Natural killer cell (primary cell): Measurements from ENCODE around the gene ADAMTS19. TPM values are rescaled to one million over a fixed set of nuclear protein-coding genes. Genes with fewer than 3 reads are reported as not detected.
A peak's percentile ranks its signal among the peaks of the same experiment; 100 is the strongest.

Experiments
- ATAC-seq, 3 donors: fragments of 150-1000 bp in 2 of 3; fragments of 200-7000 bp in 1 of 3; cut with Tn5 transposase; 1 replicate in 1 of 3; 2 replicates in 2 of 3; pipeline ENCODE4 v1.10.0; 2021; ENCODE audit warnings: mild to moderate bottlenecking in 2 of 3, moderate library complexity in 2 of 3
- DNase-seq, 2 donors: peaks; one replicate each; pipeline versions ENCODE4 v3.0.0 to v3.0.0-alpha.2; 2013 to 2021; ENCODE audit warnings: mixed read lengths in 1 of 2
- H3K27ac ChIP-seq: one replicate; pipeline ENCODE4 v1.5.1; 2013; ENCODE audit warnings: mild to moderate bottlenecking, low read length
- H3K27me3 ChIP-seq: one replicate; pipeline ENCODE4 v1.6.1; 2013; ENCODE audit warnings: low read length; ENCODE audit not compliant: control insufficient read depth, insufficient read depth
- H3K36me3 ChIP-seq: one replicate; pipeline ENCODE4 v1.6.1; 2013; ENCODE audit warnings: low read length; ENCODE audit not compliant: control insufficient read depth, insufficient read depth
- H3K4me1 ChIP-seq: one replicate; pipeline ENCODE4 v1.6.1; 2013; ENCODE audit warnings: low read length; ENCODE audit not compliant: control insufficient read depth, insufficient read depth
- H3K4me3 ChIP-seq: one replicate; pipeline ENCODE4 v1.5.1; 2013; ENCODE audit warnings: low read length
- H3K9me3 ChIP-seq: one replicate; pipeline ENCODE4 v1.6.1; 2013; ENCODE audit warnings: low read length; ENCODE audit not compliant: control insufficient read depth, insufficient read depth
- H3K27ac Mint-ChIP-seq, 2 donors: one replicate each; pipeline ENCODE4 v1.8.0; 2022; ENCODE audit warnings: mild to moderate bottlenecking in 2 of 2, mixed read lengths in 2 of 2, moderate library complexity in 1 of 2
- H3K27me3 Mint-ChIP-seq, 2 donors: one replicate each; pipeline ENCODE4 v1.8.0; 2022; ENCODE audit warnings: low read depth in 2 of 2, mixed read lengths in 2 of 2
- H3K36me3 Mint-ChIP-seq: one replicate; pipeline ENCODE4 v1.8.0; 2022; ENCODE audit warnings: mixed read lengths
- H3K4me1 Mint-ChIP-seq, 2 donors: one replicate each; pipeline ENCODE4 v1.8.0; 2022; ENCODE audit warnings: mixed read lengths in 2 of 2
- H3K4me3 Mint-ChIP-seq: one replicate; pipeline ENCODE4 v1.8.0; 2022; ENCODE audit warnings: mild to moderate bottlenecking, moderate library complexity, mixed read lengths
- H3K9me3 Mint-ChIP-seq, 2 donors: one replicate each; pipeline ENCODE4 v1.8.0; 2022; ENCODE audit warnings: mixed read lengths in 2 of 2
- CTCF ChIP-seq: fragments of 200-600 bp; IDR thresholded peaks from one replicate; pipeline ENCODE4 v1.8.0; 2022; ENCODE audit warnings: antibody characterized with exemption
- WGBS: methylation state at CpG from one replicate; pipeline ENCODE4 v1.1.7; 2013; ENCODE audit warnings: missing lambda C conversion rate; ENCODE audit not compliant: insufficient coverage; 5-methylcytosine and 5-hydroxymethylcytosine counted together
- intact Hi-C: fragments of 100-400 bp; cut with micrococcal nuclease; formaldehyde crosslinking; loops from one replicate; pipeline ENCODE4 v1.14.2; 2022
- total RNA-seq, 4 donors: library from RNA; stranded (reverse); fragments of 120-200 nt in 1 of 4; gene quantifications; one replicate each; pipeline versions ENCODE4 v1.2.3 to v1.2.4, GENCODE V29; 2013 to 2022

The ADAMTS19 gene
- total RNA-seq, 3 donors from 2014 or later (not counting 1 experiment from before 2014, with no cell fraction given): not detected

DNA sequence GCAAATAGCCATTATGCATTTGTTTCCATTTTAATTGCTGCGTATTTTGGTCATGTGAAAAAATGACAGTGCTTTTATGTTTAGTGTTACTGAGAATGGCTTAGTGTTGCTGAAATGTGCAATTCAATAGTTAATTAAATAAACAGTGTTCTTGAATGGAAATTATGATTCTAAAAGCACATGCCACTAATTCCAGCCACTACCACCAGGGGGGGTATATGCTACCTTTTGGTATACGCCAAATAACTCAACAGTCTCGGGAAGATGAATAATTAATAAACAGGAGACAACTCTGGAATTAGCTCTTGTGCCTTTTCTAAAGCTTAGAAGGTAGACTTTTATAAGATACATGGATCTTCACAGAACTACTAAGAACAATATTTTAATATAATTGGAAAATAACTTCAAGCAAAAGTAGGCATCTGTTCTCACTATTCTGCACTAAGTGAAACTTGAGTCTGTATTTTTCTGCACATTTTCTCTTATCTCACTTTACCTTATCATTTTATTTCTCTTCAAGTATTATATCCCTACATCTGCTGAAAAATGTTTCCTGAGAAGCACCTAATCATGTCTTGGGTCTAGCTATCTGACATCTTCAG, 204.3 kb downstream of the ADAMTS19 start:
- Mint-ChIP-seq H3K27ac (no peak overlapping the region), H3K9me3 (peaks cover 8 to 10% of the 10 kb centered on the region in 2 donors), H3K4me3 (no peak overlapping the region), H3K4me1 (no peaks in the 10 kb centered on the region), H3K36me3 (no peaks in the 10 kb centered on the region), H3K27me3 (no peaks in the 10 kb centered on the region)
- DNase-seq (peak in 1 of 2 donors; percentile 36), ATAC-seq (no peak)
- Histone ChIP-seq H3K36me3 (no peaks in the 10 kb centered on the region), H3K4me1 (no peaks in the 10 kb centered on the region), H3K27me3 (no peaks in the 10 kb centered on the region), H3K9me3 (no peaks in the 10 kb centered on the region), H3K4me3 (no peak overlapping the region), H3K27ac (no peak overlapping the region)
- 86% methylated on average over 1 of the region's 3 CpGs for WGBS
- peak; percentile 15 for TF ChIP-seq CTCF
- intact Hi-C loops: no loop called here

DNA sequence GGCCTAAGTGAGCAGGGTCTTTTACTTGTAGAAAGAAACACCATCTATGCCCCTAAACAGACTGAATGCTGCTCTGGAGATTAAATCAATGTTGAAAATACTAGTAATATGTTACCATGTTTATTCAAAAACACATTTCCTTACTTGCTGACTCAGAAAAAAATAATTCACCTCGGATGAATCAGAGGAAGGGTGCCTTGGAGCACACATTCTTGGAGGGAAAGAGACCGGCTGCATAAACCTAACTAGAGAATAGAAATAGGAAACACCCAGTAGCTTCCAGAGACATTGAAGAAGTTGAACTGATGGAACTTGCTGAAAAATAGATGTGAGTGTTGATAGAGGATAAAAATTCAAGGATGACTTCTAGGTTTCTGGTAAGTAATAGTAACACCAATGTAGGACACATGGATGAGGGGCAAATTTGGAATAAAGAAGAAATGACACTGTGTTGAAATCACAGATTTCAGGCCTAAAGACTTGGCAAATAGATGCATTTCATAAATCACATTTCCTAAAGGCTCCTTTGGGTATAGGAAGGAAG, 210.9 kb downstream of the ADAMTS19 start:
- H3K9me3 Mint-ChIP-seq: peaks cover 18 to 21% of the 10 kb centered on the region in 2 donors
- Histone ChIP-seq H3K4me1 (no peaks in the 10 kb centered on the region), H3K4me3 (no peak overlapping the region), H3K36me3 (no peaks in the 10 kb centered on the region), H3K9me3 (no peaks in the 10 kb centered on the region), H3K27me3 (no peaks in the 10 kb centered on the region), H3K27ac (no peak overlapping the region)
- H3K4me3 Mint-ChIP-seq: no peak overlapping the region
- ATAC-seq: no peak
- DNase-seq: no peak
- no peaks in the 10 kb centered on the region for H3K36me3 Mint-ChIP-seq
- H3K27ac Mint-ChIP-seq: no peak overlapping the region
- WGBS: 90% methylated on average over 2 of the region's 2 CpGs
- no peaks in the 10 kb centered on the region for H3K27me3 Mint-ChIP-seq
- intact Hi-C loops: no loop called here
- TF ChIP-seq CTCF: no peak
- no peaks in the 10 kb centered on the region for H3K4me1 Mint-ChIP-seq

- no peaks in the 10 kb centered on the region for H3K4me1 Mint-ChIP-seq
- TF ChIP-seq CTCF: no peak
- WGBS: 64% methylated on average over 1 of the region's 2 CpGs
Measured at GRCh38 chr5:129672006-129672405, 211.9 kb downstream of the ADAMTS19 start.

DNA sequence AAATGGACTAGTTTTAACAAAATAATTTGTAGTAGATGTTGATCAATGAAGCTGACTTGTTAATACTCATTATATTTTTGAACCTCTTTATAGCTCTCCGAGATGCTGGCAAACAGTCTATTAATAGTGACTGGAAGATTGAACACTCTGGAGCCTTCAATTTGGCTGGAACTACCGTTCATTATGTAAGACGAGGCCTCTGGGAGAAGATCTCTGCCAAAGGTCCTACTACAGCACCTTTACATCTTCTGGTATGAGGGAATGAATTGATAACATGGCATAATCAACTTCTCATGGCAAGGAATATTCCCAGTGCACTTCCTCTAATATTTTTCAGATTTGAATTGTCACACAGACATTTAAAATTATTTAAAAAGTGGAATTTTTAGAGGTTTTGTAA, 219.6 kb downstream of the ADAMTS19 start:
- no peaks in the 10 kb centered on the region for H3K4me1 ChIP-seq
- H3K9me3 ChIP-seq: no peaks in the 10 kb centered on the region
- no peak overlapping the region for H3K4me3 ChIP-seq
- H3K9me3 Mint-ChIP-seq: peaks cover 11 to 16% of the 10 kb centered on the region in 2 donors
- intact Hi-C loops: no loop called here
- H3K36me3 ChIP-seq: no peaks in the 10 kb centered on the region
- ATAC-seq: no peak
- no peak for TF ChIP-seq CTCF
- no peak overlapping the region for H3K4me3 Mint-ChIP-seq
- no peak overlapping the region for H3K27ac ChIP-seq
- H3K27me3 ChIP-seq: no peaks in the 10 kb centered on the region
- 92% methylated on average over 3 of the region's 3 CpGs for WGBS
- H3K36me3 Mint-ChIP-seq: no peaks in the 10 kb centered on the region
- H3K27ac Mint-ChIP-seq: no peak overlapping the region
- H3K4me1 Mint-ChIP-seq: no peaks in the 10 kb centered on the region
- DNase-seq: no peak
- H3K27me3 Mint-ChIP-seq: no peaks in the 10 kb centered on the region

More at GRCh38 chr5:129672006-129672405, 211.9 kb downstream of the ADAMTS19 start:
- Histone ChIP-seq H3K4me3 (no peak overlapping the region), H3K27me3 (no peaks in the 10 kb centered on the region), H3K36me3 (no peaks in the 10 kb centered on the region), H3K27ac (no peak overlapping the region), H3K9me3 (no peaks in the 10 kb centered on the region), H3K4me1 (no peaks in the 10 kb centered on the region)
- intact Hi-C loops: no loop called here
- no peaks in the 10 kb centered on the region for H3K36me3 Mint-ChIP-seq
- H3K27ac Mint-ChIP-seq: no peak overlapping the region
- H3K9me3 Mint-ChIP-seq: peaks cover 18 to 21% of the 10 kb centered on the region in 2 donors
- ATAC-seq: no peak
- H3K27me3 Mint-ChIP-seq: no peaks in the 10 kb centered on the region
- DNase-seq: no peak
- H3K4me3 Mint-ChIP-seq: no peak overlapping the region
